Stimulated activated CD4-positive, alpha-beta T cell treated with anti-CD3 and anti-CD28 coated beads, Interleukin-2, amount 100 ng/mL, for 24 hours (primary cell): ENCODE results near the gene FAM89A.

Source experiments
- DNase-seq, 2 donors: peaks; one replicate each; pipeline ENCODE4 v3.0.0-alpha.2; 2020

FAM89A gene

GRCh38 chr1:231040019-231040799 is at the start of gene FAM89A:
Gene FAM89A (minus strand): TSS chr1:231040254. CDS start chr1:231040211, 43 bp downstream.
- peak; percentile 78 to 80 for DNase-seq

- no peak for DNase-seq
Observed at GRCh38 chr1:231084353-231084752, 44.3 kb upstream of the FAM89A start.

GRCh38 chr1:231079163-231079562 is 39.1 kb upstream of the FAM89A start:
- no peak for DNase-seq

- DNase-seq = no peak
Observed at GRCh38 chr1:231078250-231078649, 38.2 kb upstream of the FAM89A start.

- DNase-seq = no peak
Observed at GRCh38 chr1:231076802-231077201, 36.7 kb upstream of the FAM89A start.

- no peak for DNase-seq
Observed at GRCh38 chr1:231075497-231075896, 35.4 kb upstream of the FAM89A start.

GRCh38 chr1:231075020-231075419 is 35.0 kb upstream of the FAM89A start:
- no peak for DNase-seq

- DNase-seq = no peak
Observed at GRCh38 chr1:231074046-231074445, 34.0 kb upstream of the FAM89A start.

- no peak for DNase-seq
Observed at GRCh38 chr1:231073331-231073730, 33.3 kb upstream of the FAM89A start.

- no peak for DNase-seq
Observed at GRCh38 chr1:231072502-231073094, 32.5 kb upstream of the FAM89A start.

GRCh38 chr1:231072041-231072440 is 32.0 kb upstream of the FAM89A start:
- DNase-seq = no peak

GRCh38 chr1:231070758-231071444 is 30.8 kb upstream of the FAM89A start:
- no peak for DNase-seq

- DNase-seq = no peak
Observed at GRCh38 chr1:231069333-231069732, 29.3 kb upstream of the FAM89A start.

- no peak for DNase-seq
Observed at GRCh38 chr1:231068762-231069161, 28.7 kb upstream of the FAM89A start.

- DNase-seq = no peak
Observed at GRCh38 chr1:231065510-231066241, 25.6 kb upstream of the FAM89A start.

GRCh38 chr1:231064418-231064817 is 24.4 kb upstream of the FAM89A start:
- no peak for DNase-seq

- no peak for DNase-seq
Observed at GRCh38 chr1:231063331-231063730, 23.3 kb upstream of the FAM89A start.

GRCh38 chr1:231062500-231063270 is 22.6 kb upstream of the FAM89A start:
- no peak for DNase-seq

GRCh38 chr1:231059566-231060193 is 19.6 kb upstream of the FAM89A start:
- no peak for DNase-seq

GRCh38 chr1:231058416-231059109 is 18.5 kb upstream of the FAM89A start:
- DNase-seq = no peak

GRCh38 chr1:231057410-231057809 is 17.4 kb upstream of the FAM89A start:
- no peak for DNase-seq
